SU-DHL-6 (cell line): ENCODE data around the gene CD72.
"Not testable (repeated sequence)": the region's sequence is repeated elsewhere in the genome, so short reads cannot be mapped to it uniquely, and the experiment has no call there.

Experiments
- EZH2phosphoT487 ChIP-seq: fragments of 200-600 bp; sonication (generic), shearing (Covaris generic); conservative IDR thresholded peaks from 2 replicates; pipeline ENCODE4 v1.6.1; 2018; ENCODE audit warnings: mild to moderate bottlenecking, antibody characterized with exemption, low read length, moderate library complexity, mixed read lengths
- TF ChIP-seq, protein P1 (sequence below): fragments of 200-600 bp; sonication (generic); IDR thresholded peaks from one replicate; pipeline ENCODE4 v1.5.1; 2017; ENCODE audit warnings: antibody characterized with exemption, mild to moderate bottlenecking, low read length, moderate library complexity; ENCODE audit not compliant: insufficient read depth, poor library complexity, severe bottlenecking

- TF ChIP-seq EZH2phosphoT487: not testable (repeated sequence)
- TF ChIP-seq, protein P1, sequence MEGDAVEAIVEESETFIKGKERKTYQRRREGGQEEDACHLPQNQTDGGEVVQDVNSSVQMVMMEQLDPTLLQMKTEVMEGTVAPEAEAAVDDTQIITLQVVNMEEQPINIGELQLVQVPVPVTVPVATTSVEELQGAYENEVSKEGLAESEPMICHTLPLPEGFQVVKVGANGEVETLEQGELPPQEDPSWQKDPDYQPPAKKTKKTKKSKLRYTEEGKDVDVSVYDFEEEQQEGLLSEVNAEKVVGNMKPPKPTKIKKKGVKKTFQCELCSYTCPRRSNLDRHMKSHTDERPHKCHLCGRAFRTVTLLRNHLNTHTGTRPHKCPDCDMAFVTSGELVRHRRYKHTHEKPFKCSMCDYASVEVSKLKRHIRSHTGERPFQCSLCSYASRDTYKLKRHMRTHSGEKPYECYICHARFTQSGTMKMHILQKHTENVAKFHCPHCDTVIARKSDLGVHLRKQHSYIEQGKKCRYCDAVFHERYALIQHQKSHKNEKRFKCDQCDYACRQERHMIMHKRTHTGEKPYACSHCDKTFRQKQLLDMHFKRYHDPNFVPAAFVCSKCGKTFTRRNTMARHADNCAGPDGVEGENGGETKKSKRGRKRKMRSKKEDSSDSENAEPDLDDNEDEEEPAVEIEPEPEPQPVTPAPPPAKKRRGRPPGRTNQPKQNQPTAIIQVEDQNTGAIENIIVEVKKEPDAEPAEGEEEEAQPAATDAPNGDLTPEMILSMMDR: not testable (repeated sequence)
Measured at GRCh38 chr9:35612066-35612465, 6.1 kb downstream of the CD72 start.
